ENCODE results near the gene VPS11.
"Not testable (repeated sequence)": the region's sequence is repeated elsewhere in the genome, so short reads cannot be mapped to it uniquely, and the experiment has no call there.

VPS11 gene

GRCh38 chr11:119056421-119056999 lies 11.1 kb upstream of the VPS11 start:
- peak overlapping the region; percentile 91 for H3K4me3 ChIP-seq (ENCODE audit: low read depth, low read length)
- no peak for TF ChIP-seq CTCF (IDR thresholded peaks at IDR 0.05; ENCODE audit: borderline replicate concordance, insufficient read depth, low read depth, low read length)

GRCh38 chr11:119057000-119057769 lies 10.4 kb upstream of the VPS11 start, which contains the start of gene HYOU1:
Gene HYOU1 (minus strand): TSS chr11:119057205. CDS start chr11:119056160, 1,045 bp downstream.
- TF ChIP-seq CTCF (IDR thresholded peaks at IDR 0.05; ENCODE audit: borderline replicate concordance, insufficient read depth, low read depth, low read length): peak; percentile 29; the same call in 1 of the 2 replicates
- H3K4me3 ChIP-seq (ENCODE audit: low read depth, low read length): peak within 1 kb of the TSS; percentile 91

GRCh38 chr11:119059128-119059527 lies 8.5 kb upstream of the VPS11 start:
- not testable (repeated sequence) for H3K4me3 ChIP-seq (ENCODE audit: low read depth, low read length)

- H3K4me3 ChIP-seq (ENCODE audit: low read depth, low read length): no peak overlapping the region
- TF ChIP-seq CTCF (IDR thresholded peaks at IDR 0.05; ENCODE audit: borderline replicate concordance, insufficient read depth, low read depth, low read length): no peak
Observed at GRCh38 chr11:119061256-119061655, 6.4 kb upstream of the VPS11 start.

- no peak for TF ChIP-seq CTCF (IDR thresholded peaks at IDR 0.05; ENCODE audit: borderline replicate concordance, insufficient read depth, low read depth, low read length)
- H3K4me3 ChIP-seq (ENCODE audit: low read depth, low read length): no peak overlapping the region
Observed at GRCh38 chr11:119062779-119063178, 4.8 kb upstream of the VPS11 start.

- TF ChIP-seq CTCF (IDR thresholded peaks at IDR 0.05; ENCODE audit: borderline replicate concordance, insufficient read depth, low read depth, low read length): peak; percentile 72
- no peak overlapping the region for H3K4me3 ChIP-seq (ENCODE audit: low read depth, low read length)
Observed at GRCh38 chr11:119065369-119065768, 2.2 kb upstream of the VPS11 start.

- TF ChIP-seq CTCF (IDR thresholded peaks at IDR 0.05; ENCODE audit: borderline replicate concordance, insufficient read depth, low read depth, low read length): no peak
- no peak overlapping the region for H3K4me3 ChIP-seq (ENCODE audit: low read depth, low read length)
Observed at GRCh38 chr11:119077839-119078238, 10.2 kb downstream of the VPS11 start.

Data from GM12875 (cell line).